AG10803 (cell line): ENCODE measurements around the gene OR2S2.
"Not testable (repeated sequence)": the region's sequence is repeated elsewhere in the genome, so short reads cannot be mapped to it uniquely, and the experiment has no call there.

ENCODE experiments used
- DNase-seq: peaks from one replicate; pipeline ENCODE4 v3.0.0; 2010; ENCODE audit warnings: low read depth
- H3K4me3 ChIP-seq: 2 replicates; pipeline ENCODE4 v1.5.1; 2011; ENCODE audit warnings: mild to moderate bottlenecking, low read length, control low read depth
- TF ChIP-seq, protein P1 (sequence below): conservative IDR thresholded peaks from 2 replicates; pipeline ENCODE4 v1.5.1; 2011; ENCODE audit warnings: mild to moderate bottlenecking, low read length, control low read depth, inconsistent platforms

The OR2S2 gene, protein sequence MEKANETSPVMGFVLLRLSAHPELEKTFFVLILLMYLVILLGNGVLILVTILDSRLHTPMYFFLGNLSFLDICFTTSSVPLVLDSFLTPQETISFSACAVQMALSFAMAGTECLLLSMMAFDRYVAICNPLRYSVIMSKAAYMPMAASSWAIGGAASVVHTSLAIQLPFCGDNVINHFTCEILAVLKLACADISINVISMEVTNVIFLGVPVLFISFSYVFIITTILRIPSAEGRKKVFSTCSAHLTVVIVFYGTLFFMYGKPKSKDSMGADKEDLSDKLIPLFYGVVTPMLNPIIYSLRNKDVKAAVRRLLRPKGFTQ

GRCh38 chr9:35958104-35958837, at the start of gene OR2S2:
TSS of gene OR2S2 (minus strand) at chr9:35958154. CDS start at chr9:35958098, 56 bp downstream.
- no peak within 1 kb of the TSS for H3K4me3 ChIP-seq
- TF ChIP-seq, protein P1, sequence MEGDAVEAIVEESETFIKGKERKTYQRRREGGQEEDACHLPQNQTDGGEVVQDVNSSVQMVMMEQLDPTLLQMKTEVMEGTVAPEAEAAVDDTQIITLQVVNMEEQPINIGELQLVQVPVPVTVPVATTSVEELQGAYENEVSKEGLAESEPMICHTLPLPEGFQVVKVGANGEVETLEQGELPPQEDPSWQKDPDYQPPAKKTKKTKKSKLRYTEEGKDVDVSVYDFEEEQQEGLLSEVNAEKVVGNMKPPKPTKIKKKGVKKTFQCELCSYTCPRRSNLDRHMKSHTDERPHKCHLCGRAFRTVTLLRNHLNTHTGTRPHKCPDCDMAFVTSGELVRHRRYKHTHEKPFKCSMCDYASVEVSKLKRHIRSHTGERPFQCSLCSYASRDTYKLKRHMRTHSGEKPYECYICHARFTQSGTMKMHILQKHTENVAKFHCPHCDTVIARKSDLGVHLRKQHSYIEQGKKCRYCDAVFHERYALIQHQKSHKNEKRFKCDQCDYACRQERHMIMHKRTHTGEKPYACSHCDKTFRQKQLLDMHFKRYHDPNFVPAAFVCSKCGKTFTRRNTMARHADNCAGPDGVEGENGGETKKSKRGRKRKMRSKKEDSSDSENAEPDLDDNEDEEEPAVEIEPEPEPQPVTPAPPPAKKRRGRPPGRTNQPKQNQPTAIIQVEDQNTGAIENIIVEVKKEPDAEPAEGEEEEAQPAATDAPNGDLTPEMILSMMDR = no peak
- DNase-seq = no peak

- no peak overlapping the region for H3K4me3 ChIP-seq
- TF ChIP-seq, protein P1 = no peak
- no peak for DNase-seq
Measured at GRCh38 chr9:36007316-36007708, 49.4 kb upstream of the OR2S2 start.

DNA sequence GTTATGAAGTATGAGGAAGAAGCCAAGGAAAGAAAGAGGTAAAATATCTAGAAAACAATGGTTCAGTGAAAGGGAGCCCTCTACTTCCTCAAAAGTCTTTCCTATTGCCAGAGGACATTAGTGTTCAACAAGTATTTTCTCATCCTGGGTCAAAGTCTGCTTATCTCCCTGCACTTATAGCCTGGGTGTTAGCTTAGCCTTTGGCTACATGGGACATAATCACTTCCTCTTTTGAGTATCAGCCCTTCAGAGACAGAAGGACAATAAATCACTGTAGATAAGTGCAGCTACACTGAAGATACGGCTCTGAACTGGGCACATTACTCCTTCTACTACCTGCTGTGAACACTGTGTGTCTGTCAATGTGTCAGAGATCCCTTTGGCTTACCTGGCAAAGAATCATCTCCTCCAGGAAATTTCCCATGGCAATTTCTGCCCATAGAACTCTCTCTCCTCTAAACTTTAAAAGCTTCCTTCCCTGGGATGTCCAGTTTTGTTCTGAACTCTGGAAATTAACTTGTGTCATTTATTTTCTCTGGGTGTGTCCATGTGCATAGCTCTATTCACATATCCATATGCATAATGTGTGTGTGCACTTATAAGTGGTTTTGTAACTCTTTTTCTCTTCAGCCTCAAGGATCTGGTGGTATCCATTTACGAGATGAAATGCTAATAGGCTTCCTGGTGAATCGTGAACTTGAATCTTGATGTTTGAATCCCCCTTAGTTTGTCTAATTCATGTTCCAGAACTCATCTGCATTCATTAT, 48.8 kb upstream of the OR2S2 start:
- no peak for DNase-seq
- no peak overlapping the region for H3K4me3 ChIP-seq
- TF ChIP-seq, protein P1 = no peak

DNA sequence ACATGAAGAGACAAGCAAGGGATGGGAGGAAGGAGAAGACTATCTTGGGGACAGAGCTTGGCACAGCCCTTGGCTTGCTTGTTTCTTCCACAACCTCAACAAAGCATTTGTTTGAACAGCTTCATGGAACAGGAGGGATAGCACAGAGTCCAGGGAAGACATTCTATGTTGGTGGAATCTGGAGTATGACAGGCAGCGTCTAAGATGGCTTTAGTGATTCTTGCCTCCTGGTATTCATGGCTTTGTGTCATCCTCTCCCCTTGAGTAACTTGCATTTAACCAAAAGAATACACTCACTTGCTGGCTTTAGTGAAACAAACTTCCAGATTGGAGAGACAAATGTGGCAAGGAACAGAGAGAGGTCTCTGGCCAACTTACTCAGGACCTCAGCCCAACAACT, 47.9 kb upstream of the OR2S2 start:
- no peak overlapping the region for H3K4me3 ChIP-seq
- no peak for DNase-seq
- TF ChIP-seq, protein P1 = no peak

GRCh38 chr9:35998333-35998732, 40.4 kb upstream of the OR2S2 start:
- TF ChIP-seq, protein P1 = no peak
- no peak for DNase-seq

DNA sequence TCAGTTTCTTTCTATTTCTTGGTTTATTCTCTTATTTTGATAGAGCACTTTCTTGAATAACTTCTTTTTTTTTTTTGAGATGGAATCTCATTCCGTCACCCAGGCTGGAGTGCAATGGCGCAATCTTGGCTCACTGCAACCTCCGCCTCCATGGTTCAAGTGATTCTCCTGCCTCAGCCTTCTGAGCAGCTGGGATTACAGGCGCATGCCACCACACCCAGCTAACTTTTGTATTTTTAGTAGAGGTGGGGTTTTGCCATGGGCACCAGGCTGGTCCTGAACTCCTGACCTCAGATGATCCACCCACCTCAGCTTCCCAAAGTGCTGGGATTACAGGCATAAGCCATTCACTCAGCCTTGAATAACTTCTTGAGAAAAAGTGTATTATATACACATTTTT, 39.1 kb upstream of the OR2S2 start:
- DNase-seq, H3K4me3 ChIP-seq: not testable (repeated sequence)

More at GRCh38 chr9:35998333-35998732, 40.4 kb upstream of the OR2S2 start:
- no peak overlapping the region for H3K4me3 ChIP-seq

- DNase-seq = peak; percentile 61
- TF ChIP-seq, protein P1 = no peak
- H3K4me3 ChIP-seq = no peak overlapping the region
Measured at GRCh38 chr9:35996358-35996970, 38.5 kb upstream of the OR2S2 start.
